Choroid plexus epithelial cell (primary cell): Measurements from ENCODE around the gene DPP6.

ENCODE experiments used
- DNase-seq: peaks from one replicate; pipeline ENCODE4 v3.0.0-alpha.2; 2010; ENCODE audit warnings: low read depth
- H3K4me3 ChIP-seq: 2 replicates; pipeline ENCODE4 v1.5.1; 2011; ENCODE audit warnings: low read depth, mild to moderate bottlenecking, control low read depth, low read length, moderate library complexity
- TF ChIP-seq, protein P1 (sequence below): conservative IDR thresholded peaks from 2 replicates; pipeline ENCODE4 v1.5.1; 2011; ENCODE audit warnings: low read depth, mild to moderate bottlenecking, control low read depth, inconsistent platforms, low read length, moderate library complexity

Gene DPP6

DNA sequence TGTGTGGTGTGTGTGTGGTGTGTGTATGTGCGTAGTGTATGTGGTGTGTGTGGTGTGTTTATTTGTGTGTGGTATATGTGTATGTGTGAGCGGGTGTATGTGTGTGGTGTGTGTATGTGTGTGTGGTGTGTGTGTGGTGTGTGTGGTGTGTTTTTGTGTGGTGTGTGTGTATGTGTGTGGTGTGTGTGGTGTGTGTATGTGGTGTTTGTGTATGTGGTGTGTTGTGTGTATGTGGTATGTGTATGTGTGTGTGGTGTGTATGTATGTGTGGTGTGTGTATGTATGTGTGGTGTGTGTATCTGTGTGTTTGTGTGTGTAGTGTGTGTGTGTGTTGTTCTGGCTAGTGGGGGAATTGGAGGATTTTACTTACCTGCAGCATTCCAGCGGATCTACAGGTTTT lies 523.3 kb downstream of the DPP6 start:
- TF ChIP-seq, protein P1, sequence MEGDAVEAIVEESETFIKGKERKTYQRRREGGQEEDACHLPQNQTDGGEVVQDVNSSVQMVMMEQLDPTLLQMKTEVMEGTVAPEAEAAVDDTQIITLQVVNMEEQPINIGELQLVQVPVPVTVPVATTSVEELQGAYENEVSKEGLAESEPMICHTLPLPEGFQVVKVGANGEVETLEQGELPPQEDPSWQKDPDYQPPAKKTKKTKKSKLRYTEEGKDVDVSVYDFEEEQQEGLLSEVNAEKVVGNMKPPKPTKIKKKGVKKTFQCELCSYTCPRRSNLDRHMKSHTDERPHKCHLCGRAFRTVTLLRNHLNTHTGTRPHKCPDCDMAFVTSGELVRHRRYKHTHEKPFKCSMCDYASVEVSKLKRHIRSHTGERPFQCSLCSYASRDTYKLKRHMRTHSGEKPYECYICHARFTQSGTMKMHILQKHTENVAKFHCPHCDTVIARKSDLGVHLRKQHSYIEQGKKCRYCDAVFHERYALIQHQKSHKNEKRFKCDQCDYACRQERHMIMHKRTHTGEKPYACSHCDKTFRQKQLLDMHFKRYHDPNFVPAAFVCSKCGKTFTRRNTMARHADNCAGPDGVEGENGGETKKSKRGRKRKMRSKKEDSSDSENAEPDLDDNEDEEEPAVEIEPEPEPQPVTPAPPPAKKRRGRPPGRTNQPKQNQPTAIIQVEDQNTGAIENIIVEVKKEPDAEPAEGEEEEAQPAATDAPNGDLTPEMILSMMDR, result no peak
- H3K4me3 ChIP-seq, result no peak overlapping the region
- DNase-seq, result no peak

DNA sequence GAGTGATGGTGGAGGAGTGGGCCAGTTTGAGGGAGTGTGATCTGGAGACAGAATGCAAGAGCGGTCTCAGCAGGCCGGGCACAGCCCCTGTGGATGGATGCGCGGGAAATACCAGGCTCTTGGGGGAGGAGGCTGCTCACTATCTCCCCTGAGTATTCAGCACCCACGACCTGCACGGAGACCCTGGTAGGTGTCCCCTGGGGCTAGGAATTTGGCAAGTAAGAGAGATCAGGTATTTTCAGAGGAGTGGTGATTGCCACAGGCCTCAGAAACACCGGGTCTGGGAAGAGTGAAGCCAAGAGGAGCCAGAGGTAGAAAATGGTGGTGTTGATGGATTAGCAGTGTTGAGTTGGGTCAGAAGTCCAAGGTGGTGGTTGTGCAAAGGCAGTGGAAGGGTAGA lies 524.4 kb downstream of the DPP6 start:
- DNase-seq, result no peak
- H3K4me3 ChIP-seq, result no peak overlapping the region
- TF ChIP-seq, protein P1, result no peak

DNA sequence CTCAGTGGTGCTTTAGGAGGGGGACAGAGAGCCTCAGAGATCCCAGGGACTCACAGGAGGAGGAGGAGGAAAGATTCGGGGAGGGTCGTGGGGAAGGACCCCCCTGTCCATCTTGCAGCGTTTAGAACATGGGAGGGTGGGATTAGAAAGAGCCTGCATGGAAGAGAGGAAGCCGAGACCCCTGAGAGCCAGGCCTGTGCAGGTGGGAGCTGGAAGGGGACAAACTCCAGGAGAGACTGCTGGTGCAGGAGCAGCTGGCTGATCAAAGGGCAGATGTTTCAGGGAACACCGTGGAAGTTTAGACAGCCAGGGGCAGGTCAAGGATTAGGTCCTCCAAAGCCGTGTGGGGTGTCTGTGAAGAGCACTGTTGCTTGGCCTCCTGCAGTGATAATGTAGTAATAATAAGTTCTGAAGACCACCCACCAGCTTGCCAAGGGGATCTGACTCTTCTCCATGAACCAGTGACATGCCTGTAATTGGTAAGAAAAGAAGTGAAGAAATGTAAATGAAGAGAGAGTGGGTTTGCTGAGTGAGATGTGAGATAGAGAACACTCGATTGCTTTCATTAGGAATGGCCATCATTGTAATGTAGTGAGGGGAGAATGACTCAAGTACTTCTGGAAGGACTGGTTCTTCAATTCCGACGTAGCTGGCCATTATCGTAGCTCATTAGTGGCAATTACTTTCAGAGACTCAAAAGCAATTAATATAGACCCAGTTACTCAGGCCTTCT lies 525.1 kb downstream of the DPP6 start:
- TF ChIP-seq, protein P1, result no peak
- no peak overlapping the region for H3K4me3 ChIP-seq
- no peak for DNase-seq

DNA sequence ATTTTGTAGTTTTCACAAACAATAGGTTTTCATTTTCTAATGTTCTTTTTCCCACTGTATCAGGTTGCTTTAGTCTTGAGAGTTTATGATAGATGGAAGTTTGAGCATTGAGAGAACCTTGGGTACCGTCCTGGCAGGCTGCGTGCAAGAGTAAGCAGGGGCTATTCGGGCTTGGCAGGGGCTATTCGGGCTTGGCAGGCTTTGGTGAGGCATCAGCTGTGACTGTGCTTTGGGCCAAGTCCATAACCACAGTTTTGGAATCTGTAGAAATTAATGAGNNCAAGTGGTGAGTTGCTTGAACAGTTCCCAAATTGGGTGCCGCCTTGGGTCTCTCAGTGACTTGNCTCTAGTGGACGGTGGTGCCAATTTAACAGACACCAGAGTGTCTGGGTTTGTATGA lies 526.1 kb downstream of the DPP6 start:
- no peak for DNase-seq
- TF ChIP-seq, protein P1, result no peak
- no peak overlapping the region for H3K4me3 ChIP-seq

DNA sequence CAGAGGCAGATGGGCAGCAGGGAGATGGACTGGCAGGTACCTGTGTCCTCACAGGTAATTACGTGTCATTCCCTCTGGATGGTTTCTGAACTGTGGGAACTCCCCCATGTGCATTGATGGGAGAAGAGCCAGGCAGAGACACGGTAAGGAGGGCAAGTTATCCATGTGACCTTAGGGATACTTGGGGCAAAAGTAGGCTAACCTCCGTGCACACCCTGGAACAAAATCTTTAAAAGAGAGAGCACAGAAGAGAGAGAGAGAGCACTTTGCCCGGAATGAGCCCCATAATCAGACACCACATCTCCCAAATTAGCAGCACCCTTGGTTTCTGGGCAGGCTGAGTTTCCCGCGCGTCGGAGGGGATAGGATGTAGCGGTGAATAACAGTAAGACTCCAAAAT lies 527.5 kb downstream of the DPP6 start:
- no peak overlapping the region for H3K4me3 ChIP-seq
- DNase-seq, result no peak
- TF ChIP-seq, protein P1, result no peak

DNA sequence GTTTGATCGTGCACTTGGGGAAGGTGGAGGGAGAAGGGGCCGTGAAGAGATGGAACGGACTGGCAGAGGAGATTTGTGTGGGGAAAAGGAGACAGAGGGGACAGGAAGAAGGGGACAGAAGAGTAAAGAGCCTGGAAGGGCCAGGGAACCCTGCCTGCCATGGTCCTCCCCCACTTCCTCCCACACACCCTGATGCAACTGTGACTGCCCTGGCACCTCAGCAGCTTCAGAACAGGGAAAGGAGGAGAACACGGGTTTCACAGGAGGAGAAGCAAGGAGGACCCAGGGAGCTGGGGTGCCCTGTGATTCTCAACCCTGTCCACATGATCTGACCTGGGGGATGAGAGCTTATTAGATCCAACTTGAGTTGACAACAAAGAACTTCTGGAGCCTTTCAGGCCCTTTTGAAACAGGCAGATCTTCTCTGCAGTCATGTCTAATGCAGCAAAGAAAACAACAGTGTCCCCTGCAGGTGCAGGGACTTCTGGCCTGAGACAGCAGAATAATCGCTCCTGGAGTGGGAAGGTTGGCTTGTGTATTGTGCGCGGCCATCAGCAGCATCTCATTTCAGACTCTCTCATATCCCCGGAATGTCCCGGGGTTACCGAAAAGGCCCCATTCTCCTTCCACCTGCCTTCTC lies 529.2 kb downstream of the DPP6 start:
- TF ChIP-seq, protein P1, result no peak
- no peak overlapping the region for H3K4me3 ChIP-seq
- DNase-seq, result no peak

DNA sequence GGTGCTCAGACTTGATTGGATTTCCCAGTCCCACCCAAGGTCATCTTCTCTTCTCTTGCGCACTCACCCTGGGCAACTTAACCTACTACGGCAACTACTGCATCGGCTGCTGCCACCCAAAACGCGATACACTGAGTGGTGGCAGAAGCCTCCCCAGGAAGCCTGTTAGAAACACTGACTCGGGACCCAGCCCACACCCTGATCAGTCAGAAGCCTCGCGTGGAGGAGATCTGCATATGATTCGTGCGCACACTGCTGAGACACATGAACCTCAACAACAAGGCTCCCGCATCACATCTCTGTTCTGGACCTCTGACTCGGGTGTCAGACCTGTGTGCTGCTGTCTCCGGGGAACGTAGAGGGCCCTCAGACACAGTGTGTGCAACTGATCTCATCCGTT lies 531.3 kb downstream of the DPP6 start:
- TF ChIP-seq, protein P1, result no peak
- no peak overlapping the region for H3K4me3 ChIP-seq
- no peak for DNase-seq
